ENCODE measurements around the gene WT1. TPM values are rescaled to one million over a fixed set of nuclear protein-coding genes. Genes with fewer than 3 reads are reported as not detected.
A peak's percentile ranks its signal among the peaks of the same experiment; 100 is the strongest.

The WT1 gene
- total and polyA plus RNA-seq, 4 donors: 0.11 to 2.2 (median 1.2) TPM

DNA sequence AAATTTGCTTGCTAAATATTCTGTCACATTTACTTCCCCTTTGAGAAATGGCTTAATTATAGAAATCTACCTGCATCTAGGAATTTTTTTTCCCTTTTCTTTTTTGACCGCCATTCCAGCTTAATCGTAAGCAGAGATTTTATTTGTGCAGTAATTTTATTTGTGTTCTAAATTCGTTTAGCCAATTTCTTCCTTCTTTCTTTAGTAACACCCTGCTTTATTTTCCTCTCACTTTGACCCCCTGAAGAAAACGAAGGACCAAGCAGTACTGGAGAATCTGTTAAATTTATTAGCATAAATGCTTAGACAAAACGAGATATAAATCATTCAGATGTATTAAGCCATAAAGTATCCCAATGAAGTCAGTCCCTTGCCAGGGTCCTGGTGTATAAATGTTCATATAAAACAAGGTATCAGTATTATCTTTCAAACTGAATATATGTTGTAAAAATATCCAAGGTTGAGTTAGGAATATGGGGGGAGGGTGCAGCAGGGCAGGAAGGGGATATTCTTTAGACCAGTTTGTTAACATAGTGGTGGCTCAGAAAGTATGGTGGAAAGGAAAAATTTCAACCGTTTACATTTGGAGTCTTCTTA lies 5.1 kb upstream of the WT1 start:
- Histone ChIP-seq H3K4me3 (ENCODE audit: low read depth, low read length) (no peak overlapping the region), H3K36me3 (ENCODE audit: control insufficient read depth, insufficient read depth, low read length) (no peaks in the 10 kb centered on the region), H3K27me3 (ENCODE audit: control insufficient read depth, insufficient read depth, low read length) (peaks cover 84% of the 10 kb centered on the region), H3K4me1 (ENCODE audit: control insufficient read depth, insufficient read depth, low read length) (peaks cover 32% of the 10 kb centered on the region), H3K27ac (ENCODE audit: low read depth, low read length) (no peak overlapping the region), H3K9me3 (ENCODE audit: control insufficient read depth, insufficient read depth, low read length) (no peaks in the 10 kb centered on the region)
- peak in 2 of 6 donors; percentile 51 to 62 for DNase-seq (ENCODE audit: low read depth in 4 of 6, low spot score in 6 of 6)
- WGBS (ENCODE audit: insufficient coverage): no CpG with 5 or more reads among the region's 6 CpGs

DNA sequence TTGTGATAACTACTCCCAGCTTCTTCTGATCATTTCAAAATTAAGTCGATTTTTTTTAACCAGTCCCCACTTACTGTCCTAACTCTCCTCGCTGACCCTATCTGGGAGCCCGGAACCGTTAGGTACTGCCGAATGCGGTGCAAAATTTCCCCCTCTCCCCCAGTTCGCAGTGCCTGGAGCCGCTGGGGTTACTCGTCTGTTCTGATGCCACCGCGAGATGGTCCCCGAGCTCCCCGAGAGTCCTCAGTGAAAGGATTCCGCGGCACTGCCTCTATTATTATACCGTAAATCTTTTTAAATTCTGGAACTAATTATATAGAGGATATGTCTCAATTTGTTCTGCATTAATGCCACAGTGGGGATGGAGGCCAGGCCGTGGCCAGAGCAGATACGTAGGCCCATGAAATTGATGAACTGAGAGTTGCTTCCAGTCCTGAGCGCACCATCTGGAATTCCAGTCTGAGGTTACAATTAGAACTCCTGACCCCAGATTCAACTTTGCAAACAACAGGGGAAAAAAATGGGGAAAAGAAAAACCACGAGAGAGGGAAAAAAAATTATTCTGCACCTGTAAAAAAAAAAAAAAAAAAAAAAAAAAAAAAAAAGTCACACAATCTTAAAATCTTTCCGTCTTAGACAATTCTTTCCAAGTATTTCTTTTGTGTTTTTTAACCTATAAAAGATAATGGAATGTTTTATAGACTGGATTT lies 4.3 kb upstream of the WT1 start:
- WGBS (ENCODE audit: insufficient coverage): 2% methylated on average over 6 of the region's 21 CpGs

DNA sequence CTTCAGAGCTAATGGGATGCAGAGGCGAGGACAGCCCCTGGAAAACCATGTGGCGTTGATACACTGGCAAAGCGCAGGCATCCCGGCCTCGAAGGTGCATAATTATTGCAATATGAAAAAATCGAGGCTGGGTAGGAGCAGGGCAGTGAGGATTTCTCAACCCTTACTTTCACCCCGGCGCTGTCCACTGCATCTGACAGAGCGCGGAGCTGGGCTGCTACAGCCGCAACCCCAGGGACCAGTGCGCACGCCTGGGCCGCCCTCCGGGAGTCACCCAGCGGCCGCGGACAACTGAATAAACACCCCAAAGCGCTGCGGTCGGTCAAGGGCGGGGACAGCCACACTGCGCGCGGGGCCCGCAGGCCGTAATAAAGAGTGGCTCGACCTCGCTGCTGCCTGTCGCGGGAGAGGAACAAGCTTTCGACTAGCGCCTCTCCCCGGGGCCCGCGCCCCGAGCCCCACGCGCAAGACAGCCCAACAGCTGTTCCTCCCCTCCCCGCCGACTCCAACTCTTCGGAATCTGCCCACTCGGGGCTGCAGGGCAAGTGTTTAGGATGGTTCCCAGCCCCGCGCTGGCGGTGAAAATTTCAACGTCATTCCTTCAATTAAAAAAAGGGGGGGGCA lies 3.6 kb upstream of the WT1 start:
- no peaks in the 10 kb centered on the region for H3K36me3 ChIP-seq (ENCODE audit: control insufficient read depth, insufficient read depth, low read length)
- DNase-seq (ENCODE audit: low read depth in 4 of 6, low spot score in 6 of 6): peak in 1 of 6 donors; percentile 36
- no peak overlapping the region for H3K27ac ChIP-seq (ENCODE audit: low read depth, low read length)
- no peak overlapping the region for H3K4me3 ChIP-seq (ENCODE audit: low read depth, low read length)
- no peaks in the 10 kb centered on the region for H3K9me3 ChIP-seq (ENCODE audit: control insufficient read depth, insufficient read depth, low read length)
- H3K27me3 ChIP-seq (ENCODE audit: control insufficient read depth, insufficient read depth, low read length): peaks cover 95% of the 10 kb centered on the region
- 1% methylated on average over 39 of the region's 47 CpGs for WGBS (ENCODE audit: insufficient coverage)
- H3K4me1 ChIP-seq (ENCODE audit: control insufficient read depth, insufficient read depth, low read length): peaks cover 43% of the 10 kb centered on the region

More for the DNA sequence above, 4.3 kb upstream of the WT1 start:
- H3K9me3 ChIP-seq (ENCODE audit: control insufficient read depth, insufficient read depth, low read length): no peaks in the 10 kb centered on the region
- no peaks in the 10 kb centered on the region for H3K36me3 ChIP-seq (ENCODE audit: control insufficient read depth, insufficient read depth, low read length)
- H3K4me1 ChIP-seq (ENCODE audit: control insufficient read depth, insufficient read depth, low read length): peaks cover 36% of the 10 kb centered on the region
- peaks cover 90% of the 10 kb centered on the region for H3K27me3 ChIP-seq (ENCODE audit: control insufficient read depth, insufficient read depth, low read length)
- no peak overlapping the region for H3K4me3 ChIP-seq (ENCODE audit: low read depth, low read length)
- H3K27ac ChIP-seq (ENCODE audit: low read depth, low read length): no peak overlapping the region
- DNase-seq (ENCODE audit: low read depth in 4 of 6, low spot score in 6 of 6): peak in 2 of 6 donors; percentile 55 to 68

DNA sequence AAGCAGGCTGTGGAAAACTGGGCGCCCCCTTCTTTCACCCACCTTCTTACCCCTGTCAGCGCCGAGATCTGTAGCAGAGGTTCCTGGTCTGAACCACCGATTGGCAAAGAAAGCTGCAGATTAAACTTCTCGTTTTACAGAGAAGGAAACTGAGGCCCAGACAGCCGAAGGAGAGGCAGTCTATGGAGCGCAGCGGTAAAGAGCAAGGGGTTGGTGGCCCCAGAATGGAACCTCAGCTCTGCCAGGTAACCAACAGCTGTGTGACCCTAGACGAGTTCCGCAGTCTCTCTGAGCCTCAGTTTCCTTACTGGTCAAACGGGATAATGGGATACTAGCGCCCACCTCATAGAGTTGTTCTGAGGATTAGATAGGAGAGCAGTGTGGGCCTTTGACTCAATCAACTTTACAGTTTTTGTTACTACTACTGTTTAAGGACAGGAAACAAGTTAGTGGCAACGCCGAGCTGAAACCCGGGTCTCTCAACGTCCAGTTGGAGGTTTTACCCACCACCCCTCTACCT lies 3.1 kb upstream of the WT1 start:
- peaks cover 49% of the 10 kb centered on the region for H3K4me1 ChIP-seq (ENCODE audit: control insufficient read depth, insufficient read depth, low read length)
- no peak overlapping the region for H3K4me3 ChIP-seq (ENCODE audit: low read depth, low read length)
- no peaks in the 10 kb centered on the region for H3K36me3 ChIP-seq (ENCODE audit: control insufficient read depth, insufficient read depth, low read length)
- WGBS (ENCODE audit: insufficient coverage): 1% methylated on average over 14 of the region's 16 CpGs
- no peaks in the 10 kb centered on the region for H3K9me3 ChIP-seq (ENCODE audit: control insufficient read depth, insufficient read depth, low read length)
- H3K27ac ChIP-seq (ENCODE audit: low read depth, low read length): no peak overlapping the region
- DNase-seq (ENCODE audit: low read depth in 4 of 6, low spot score in 6 of 6): no peak
- peaks cover 99% of the 10 kb centered on the region for H3K27me3 ChIP-seq (ENCODE audit: control insufficient read depth, insufficient read depth, low read length)

DNA sequence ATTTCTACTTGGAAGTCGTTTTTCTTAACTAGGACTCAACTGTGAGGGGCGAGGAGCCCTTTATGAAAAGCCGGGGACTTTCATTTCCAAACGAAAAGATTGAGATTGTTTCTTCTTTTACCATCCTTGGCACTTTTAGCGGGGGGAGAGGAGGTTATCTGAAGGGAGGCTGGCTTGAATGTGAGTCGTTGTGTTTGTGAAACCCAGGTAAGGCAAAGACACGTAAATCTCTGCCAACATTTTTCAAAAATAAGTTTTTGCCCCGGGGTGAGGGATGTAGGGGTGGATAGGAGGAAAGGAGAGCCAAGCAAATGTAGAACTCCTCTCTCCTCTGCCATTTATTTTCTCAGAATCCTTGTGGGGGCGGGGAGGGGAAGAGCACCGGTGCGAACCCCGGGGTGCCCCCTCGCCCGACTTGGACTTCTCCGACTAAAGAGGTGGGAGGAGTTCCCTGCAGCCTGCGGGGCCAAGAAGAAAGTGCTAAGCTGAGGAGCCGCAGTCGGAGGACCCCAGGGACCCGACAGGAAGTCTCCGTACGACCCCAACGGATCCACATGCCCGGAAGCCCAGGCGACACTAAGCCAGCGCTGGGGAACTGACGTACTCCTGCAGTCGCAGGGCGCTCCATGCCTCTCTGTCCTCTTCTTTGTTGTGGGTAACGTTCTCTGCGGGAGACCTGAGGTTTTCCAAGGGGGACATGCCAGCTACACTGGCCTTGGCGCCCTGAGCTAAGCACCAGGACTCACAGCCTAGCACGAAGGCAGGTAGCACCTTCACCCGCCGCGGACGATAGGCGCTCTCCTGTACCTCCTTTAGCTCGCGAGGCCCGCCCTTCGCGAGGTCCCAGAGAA lies 2.4 kb upstream of the WT1 start:
- Histone ChIP-seq H3K4me3 (ENCODE audit: low read depth, low read length) (no peak overlapping the region), H3K27ac (ENCODE audit: low read depth, low read length) (no peak overlapping the region), H3K27me3 (ENCODE audit: control insufficient read depth, insufficient read depth, low read length) (peaks cover 99% of the 10 kb centered on the region), H3K9me3 (ENCODE audit: control insufficient read depth, insufficient read depth, low read length) (no peaks in the 10 kb centered on the region), H3K36me3 (ENCODE audit: control insufficient read depth, insufficient read depth, low read length) (no peaks in the 10 kb centered on the region), H3K4me1 (ENCODE audit: control insufficient read depth, insufficient read depth, low read length) (peaks cover 55% of the 10 kb centered on the region)
- 1% methylated on average over 35 of the region's 42 CpGs for WGBS (ENCODE audit: insufficient coverage)
- DNase-seq (ENCODE audit: low read depth in 4 of 6, low spot score in 6 of 6): peak in 2 of 6 donors; percentile 46 to 56

DNA sequence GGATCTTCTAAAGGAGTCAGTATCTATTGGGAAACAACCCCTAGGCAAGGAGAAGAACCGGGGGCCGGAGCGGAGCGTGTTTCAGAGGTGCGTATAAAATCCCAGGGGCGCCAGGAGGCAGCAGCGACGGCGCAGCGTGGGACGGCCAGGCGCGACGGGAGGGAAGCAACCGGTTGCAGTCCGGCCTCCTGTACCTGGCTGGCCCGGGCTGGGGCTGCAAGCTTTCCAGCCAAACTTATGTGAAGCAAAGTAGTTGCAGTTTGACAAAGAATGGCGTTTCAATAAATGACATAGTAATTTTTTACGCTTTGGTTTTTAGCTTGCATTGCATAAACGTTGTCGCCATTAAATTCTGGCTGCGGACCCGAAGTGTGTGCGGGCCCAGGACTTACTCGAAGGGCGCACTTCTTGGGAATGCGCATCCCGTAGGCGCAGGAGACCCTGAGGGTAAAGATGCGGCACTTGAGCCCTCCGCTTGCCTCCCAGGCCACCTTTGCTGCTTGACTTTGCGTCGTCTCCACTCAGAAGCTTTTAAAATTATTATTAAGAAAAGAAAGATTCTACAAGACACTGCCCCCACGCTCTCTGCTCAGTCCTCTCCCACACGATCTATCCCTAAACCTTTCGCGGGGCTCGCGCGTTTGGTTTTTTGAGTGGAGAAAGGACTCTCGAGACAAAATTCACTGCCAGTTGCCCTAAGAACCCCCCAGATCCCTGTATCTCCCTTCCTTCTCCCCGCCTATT lies 1.6 kb upstream of the WT1 start:
- H3K27me3 ChIP-seq (ENCODE audit: control insufficient read depth, insufficient read depth, low read length): peaks cover 99% of the 10 kb centered on the region
- 2% methylated on average over 36 of the region's 42 CpGs for WGBS (ENCODE audit: insufficient coverage)
- H3K9me3 ChIP-seq (ENCODE audit: control insufficient read depth, insufficient read depth, low read length): no peaks in the 10 kb centered on the region
- no peaks in the 10 kb centered on the region for H3K36me3 ChIP-seq (ENCODE audit: control insufficient read depth, insufficient read depth, low read length)
- H3K27ac ChIP-seq (ENCODE audit: low read depth, low read length): no peak overlapping the region
- H3K4me3 ChIP-seq (ENCODE audit: low read depth, low read length): no peak overlapping the region
- DNase-seq (ENCODE audit: low read depth in 4 of 6, low spot score in 6 of 6): peak in 1 of 6 donors; percentile 55
- H3K4me1 ChIP-seq (ENCODE audit: control insufficient read depth, insufficient read depth, low read length): peaks cover 55% of the 10 kb centered on the region

DNA sequence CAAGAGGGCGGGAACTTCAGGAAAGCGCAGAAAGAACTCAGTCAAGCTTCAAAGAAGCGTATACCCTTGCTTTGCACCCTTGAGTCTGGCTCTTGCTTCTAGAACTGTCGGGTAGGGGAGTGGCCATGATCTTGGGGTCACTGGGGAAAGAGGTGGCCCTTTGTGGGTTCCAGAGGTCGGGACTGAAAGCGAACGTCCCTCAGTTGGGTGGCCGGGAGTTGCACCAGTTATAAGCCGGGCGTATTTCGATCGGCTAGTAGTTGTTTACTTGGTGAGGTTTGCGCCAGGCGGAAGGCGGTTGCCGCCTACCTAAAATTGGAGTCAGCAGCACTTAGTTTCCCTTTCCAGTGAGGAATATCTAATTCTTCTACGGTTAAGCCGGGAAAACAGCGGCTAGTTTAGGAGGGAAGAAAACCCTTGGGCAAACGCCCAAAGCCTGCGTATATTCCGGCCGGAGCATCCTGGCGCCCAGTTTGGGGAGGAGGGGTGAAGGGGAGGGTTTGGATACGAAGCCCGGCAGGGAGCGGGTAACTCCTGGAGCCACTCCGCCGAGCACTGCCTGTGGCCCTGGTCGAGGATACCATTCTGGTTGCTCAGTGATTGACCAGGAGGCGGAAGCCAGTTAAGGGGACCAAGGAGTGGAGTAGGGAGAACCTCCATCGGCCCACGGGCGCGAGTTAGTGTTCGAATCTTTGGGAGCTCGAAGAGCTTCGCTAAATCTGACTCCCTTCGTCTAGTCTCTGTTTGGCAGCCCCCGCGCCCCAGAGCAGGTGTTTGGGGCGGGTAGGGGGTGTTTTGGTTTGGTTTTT lies 807 bp upstream of the WT1 start:
- peak in 1 of 6 donors; percentile 25 for DNase-seq (ENCODE audit: low read depth in 4 of 6, low spot score in 6 of 6)
- Histone ChIP-seq H3K4me1 (ENCODE audit: control insufficient read depth, insufficient read depth, low read length) (peaks cover 57% of the 10 kb centered on the region), H3K4me3 (ENCODE audit: low read depth, low read length) (no peak overlapping the region), H3K27ac (ENCODE audit: low read depth, low read length) (no peak overlapping the region), H3K36me3 (ENCODE audit: control insufficient read depth, insufficient read depth, low read length) (no peaks in the 10 kb centered on the region), H3K27me3 (ENCODE audit: control insufficient read depth, insufficient read depth, low read length) (peaks cover 99% of the 10 kb centered on the region), H3K9me3 (ENCODE audit: control insufficient read depth, insufficient read depth, low read length) (no peaks in the 10 kb centered on the region)
- under 1% methylated on average over 42 of the region's 42 CpGs for WGBS (ENCODE audit: insufficient coverage)

DNA sequence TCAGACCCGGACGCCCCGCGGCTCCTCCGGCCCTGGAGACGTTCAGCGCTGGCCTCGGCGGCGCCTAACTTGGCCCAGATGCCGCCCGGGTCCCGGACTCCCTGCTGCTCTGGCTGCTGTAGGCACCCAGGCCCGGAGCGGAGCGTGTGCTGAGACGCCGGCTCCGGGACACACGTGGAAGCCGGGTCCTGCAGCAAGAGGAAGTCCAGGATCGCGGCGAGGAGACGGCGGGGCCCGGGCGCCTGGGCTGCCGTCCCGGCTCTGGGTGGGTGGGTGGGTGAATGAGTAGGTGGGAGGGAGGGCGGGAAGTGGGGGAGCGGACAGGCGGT lies 223 bp downstream of the WT1 start:
- under 1% methylated on average over 17 of the region's 33 CpGs for WGBS (ENCODE audit: insufficient coverage)
- no peaks in the 10 kb centered on the region for H3K9me3 ChIP-seq (ENCODE audit: control insufficient read depth, insufficient read depth, low read length)
- H3K4me3 ChIP-seq (ENCODE audit: low read depth, low read length): no peak overlapping the region
- H3K27me3 ChIP-seq (ENCODE audit: control insufficient read depth, insufficient read depth, low read length): peaks cover 99% of the 10 kb centered on the region
- DNase-seq (ENCODE audit: low read depth in 4 of 6, low spot score in 6 of 6): no peak
- H3K36me3 ChIP-seq (ENCODE audit: control insufficient read depth, insufficient read depth, low read length): no peaks in the 10 kb centered on the region
- H3K4me1 ChIP-seq (ENCODE audit: control insufficient read depth, insufficient read depth, low read length): peaks cover 65% of the 10 kb centered on the region
- no peak overlapping the region for H3K27ac ChIP-seq (ENCODE audit: low read depth, low read length)
